Embryonic facial prominence (tissue), 1 donor: ENCODE data around the gene MED15.

ENCODE experiments used
- DNase-seq: peaks from one replicate; pipeline ENCODE4 v3.0.0-alpha.2; 2016; ENCODE audit errors: extremely low spot score

MED15 gene

DNA sequence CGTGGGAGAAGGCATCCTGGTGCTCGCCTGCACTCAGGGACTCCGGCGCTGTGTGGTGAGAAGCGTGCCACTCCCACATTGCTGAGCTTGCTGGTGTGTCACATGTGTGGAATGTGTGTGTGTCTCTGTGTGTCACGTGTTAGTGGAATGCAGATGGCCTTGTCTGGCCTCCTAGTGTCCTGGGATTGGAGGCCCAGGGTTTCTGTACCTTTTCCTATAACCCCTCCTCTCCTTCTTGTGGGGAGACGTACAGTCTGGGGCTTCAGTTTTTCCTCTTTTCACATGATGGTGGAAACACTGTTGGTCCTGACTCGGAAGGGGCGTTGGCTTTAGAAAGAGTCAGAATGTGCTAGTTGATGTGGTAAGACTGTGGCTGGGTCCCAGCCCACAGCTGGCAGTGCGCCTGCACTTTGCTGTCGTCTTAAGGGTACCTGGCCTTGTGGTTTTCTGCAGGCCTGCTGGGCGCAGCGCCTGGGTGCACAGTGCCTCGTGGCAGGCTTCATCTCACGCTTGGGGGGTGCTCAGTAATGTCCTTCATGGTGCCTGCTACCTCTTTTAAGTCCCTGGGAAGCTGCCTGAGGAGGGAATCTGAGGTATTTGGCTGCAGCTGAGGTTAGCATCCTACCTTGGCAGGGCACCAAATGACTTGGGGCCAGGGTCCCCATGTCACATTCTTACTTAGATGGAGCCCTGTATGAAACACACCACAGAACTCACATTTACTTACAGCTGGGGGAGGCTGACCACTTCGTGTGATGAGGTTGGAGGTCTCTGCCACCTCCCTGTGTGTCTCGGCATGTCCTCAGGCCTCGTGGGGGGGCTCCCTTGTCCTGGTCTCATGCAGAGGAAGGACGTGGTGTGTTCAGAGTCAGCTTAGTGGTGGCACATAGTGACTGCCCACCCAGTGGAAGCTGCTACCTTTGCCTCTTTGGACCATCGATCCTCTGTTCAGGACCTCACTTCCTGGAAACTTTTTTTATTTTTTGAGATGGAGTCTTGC lies 61.9 kb downstream of the MED15 start:
- no peak for DNase-seq

DNA sequence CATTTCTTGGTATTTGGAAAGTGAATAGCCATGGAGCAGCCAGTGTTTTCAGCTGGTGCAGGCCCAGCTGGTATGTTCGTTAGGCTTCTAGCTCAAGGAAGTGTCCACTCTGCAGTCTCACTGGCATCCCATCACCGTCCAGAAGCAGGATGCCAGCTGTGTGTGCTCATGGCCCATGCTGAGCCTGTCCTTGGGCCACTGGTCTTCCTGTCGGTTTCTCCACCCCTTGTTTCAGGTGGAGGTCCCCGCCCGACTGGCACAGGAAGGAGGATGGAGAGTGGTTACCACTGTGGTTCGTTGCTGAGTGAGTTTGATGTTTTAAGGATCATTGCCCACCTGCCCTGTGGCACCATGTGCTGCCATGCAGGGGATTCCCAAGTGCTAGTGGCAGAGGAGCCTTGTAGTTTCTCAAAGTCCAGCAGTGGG lies 63.7 kb downstream of the MED15 start:
- no peak for DNase-seq

DNA sequence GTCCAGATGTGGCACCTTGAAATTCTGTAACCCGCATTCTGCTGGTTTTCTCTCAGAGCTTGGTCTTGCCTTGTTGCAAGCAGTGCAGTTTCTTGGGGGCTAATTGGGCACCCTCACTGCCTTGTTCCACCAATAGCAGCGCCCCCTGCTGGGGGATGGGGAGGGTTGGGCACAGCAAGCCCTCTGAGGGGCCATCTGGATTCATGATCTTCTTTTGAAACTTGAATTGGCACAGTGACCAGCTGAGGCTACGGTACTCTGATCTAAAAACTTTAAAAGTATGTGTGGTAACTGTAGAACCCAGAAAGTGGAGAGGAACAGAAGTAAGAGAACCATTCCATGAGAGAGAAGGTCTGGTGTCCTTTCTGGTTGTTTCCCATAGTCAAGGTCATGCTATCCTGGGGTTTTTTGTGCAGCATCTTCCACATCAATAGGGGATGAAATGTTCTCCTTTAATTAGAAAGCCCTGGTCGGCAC lies 64.2 kb downstream of the MED15 start:
- no peak for DNase-seq

DNA sequence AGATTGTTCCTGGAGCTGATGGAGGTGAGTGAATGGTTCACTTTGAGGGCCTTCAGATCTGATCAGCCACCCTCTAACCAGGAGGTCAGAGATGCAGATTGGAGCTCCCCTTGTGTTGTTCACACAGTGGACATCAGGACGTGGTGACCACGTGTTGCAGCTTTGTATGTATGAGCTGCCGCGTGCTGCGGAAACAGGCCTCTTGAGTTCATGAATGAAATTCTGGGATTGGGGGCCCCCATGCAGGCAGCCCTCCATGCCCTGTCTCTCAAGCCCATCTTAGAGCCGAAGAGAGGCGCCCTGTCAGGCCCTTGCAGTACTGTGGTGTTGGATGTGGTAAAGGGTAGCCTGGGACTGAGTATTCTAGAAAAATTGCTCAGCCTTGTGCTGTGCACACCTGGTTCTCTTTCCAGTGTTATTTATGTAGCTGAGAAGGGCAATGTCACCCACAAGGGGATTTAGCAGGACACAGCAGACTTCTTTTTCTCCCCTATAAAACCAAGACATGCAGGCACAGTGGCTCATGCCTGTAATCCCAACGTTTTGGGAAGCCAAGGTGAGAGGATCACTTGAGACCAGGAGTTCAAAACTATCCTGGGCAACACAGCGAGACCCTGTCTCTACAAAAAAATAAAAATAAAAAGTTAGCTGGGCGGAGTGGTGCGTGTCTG lies 64.9 kb downstream of the MED15 start:
- no peak for DNase-seq

DNA sequence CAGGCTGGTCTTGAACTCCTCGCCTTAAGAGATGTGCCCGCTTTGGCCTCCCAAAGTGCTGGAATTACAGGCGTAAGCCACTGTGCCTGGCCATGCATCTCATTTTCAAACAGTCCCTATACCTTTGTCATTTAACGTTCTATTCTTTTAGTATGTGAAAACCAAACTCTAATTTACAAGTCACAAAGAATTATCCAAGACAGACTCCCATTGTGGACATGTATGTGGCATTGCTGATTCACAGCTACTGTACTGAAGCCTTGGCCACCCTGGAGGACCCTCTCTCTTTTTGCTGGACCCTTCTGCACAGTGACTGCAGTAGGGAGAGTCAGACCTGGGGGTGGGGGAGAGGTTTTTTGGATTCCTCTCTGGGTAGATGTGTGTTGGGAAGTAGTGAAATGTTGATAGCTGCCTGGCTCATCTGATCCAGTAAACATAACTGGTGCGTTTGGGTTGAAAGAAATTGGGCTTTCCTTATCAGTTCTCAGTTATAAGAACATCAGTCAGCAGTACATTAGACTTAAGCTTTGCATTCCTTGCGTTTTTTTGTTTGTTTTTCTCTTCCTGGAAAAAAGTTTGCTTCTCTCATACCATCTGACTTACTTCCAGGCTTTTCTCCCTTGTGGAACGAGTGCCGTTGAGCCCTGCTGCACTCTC lies 65.9 kb downstream of the MED15 start:
- DNase-seq: no peak

DNA sequence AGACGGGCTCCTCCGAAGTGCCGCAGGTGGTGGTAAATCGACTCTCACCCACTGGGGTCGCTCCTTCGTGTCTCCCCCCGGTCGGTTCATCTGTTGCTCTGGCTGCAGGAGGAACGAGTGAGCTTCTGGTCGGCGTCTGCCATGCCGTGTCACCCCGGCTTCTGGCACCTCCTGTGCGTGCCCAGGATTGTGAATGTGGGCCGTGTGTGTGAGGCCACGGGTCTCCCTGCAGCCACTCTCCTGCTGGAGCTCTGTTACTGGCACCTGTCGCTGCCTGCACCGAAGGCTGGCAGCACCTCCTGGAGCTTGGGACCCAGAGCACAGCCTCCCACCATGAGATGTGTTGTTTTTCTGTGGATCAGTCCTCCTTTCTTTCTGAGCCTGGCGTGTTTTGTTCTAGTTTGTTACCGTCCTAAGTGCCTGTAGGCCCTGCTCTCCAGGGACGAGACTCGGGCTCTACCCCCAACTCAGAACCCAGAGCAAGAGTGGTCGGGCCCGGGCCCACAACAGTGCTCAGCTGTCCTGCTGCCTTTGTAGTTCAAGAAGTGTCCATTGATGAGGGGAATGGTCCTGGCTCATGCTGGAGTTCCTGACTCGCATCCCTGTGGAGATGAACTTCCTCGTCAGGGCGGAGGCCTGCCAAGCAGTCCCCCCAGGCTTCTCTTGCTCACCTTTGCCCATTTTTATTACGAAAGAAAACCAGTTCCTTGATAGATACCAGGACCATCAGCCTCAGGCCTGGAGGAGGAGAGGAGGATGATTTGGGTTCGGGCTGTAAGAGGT lies 66.6 kb downstream of the MED15 start:
- DNase-seq: no peak

DNA sequence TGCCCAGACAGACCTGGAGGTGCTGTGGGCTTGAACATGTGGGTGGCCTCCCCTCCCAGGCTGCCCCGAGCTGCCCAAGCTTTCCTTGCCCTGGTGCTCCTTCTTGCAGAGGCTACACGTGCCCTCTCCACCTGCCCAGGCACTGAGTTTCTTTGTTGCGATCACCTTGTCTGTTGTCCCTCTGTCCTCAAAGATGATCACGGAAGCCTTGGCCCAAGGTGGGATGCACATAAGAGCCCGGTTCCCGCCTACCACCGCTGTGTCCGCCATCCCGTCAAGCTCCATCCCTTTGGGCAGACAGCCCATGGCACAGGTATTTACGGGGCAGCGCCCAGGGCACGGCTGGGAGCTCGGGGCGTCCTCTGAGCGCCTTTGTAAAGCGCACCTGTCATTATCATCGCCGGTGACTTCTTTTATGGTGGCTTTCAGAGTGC lies 67.5 kb downstream of the MED15 start:
- DNase-seq: no peak

DNA sequence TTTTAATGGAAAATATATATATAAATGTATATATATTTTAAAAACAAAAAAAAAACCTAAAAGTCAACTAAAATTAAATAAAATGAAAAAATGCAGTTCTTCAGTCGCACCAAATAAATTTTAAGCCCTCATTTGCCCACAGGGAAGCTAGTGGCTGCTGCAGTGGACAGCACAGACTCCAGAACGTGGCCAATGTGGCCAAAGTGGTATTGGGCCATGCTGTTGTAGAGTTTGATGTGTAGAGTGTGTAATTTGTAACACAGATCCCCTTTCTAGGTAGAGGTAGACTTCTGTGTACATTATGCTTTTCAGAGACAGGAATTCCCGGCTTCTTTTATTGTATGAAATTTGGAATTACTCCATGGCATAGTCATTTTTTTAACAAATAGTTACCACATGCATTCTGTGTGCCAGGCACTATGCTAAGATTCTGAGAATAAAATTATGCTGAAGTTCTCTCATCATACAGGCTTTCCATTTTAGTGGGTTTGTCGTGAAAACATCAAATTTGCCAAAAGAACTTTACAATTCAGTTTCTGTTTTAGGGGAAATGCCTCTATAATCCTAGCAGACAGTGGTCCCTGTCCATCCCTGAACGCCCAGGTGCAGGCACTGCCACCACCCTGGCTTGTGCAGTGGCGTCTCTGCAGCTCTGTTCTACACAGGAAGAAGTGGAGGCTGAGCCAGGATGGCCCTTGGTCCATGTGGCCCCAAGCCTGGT lies 68.5 kb downstream of the MED15 start:
- no peak for DNase-seq

DNA sequence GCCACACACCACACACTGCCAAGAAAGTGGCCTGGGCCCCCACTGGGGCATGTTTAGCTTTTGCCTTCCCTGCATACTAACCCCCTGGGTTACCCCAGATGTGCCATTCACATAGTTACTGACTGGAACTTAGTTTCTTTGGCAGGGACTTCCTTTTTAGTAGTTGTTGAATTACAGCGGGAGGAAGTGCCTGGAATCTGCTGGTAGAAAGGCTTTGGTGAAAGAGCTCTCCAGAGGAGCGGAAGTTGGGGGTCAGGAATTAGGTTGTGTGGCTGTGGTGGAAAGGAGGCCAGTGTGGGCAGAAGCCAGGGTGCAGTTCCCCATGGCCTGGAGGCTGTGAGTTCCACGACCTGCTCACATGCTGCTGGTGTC lies 69.0 kb downstream of the MED15 start:
- no peak for DNase-seq

DNA sequence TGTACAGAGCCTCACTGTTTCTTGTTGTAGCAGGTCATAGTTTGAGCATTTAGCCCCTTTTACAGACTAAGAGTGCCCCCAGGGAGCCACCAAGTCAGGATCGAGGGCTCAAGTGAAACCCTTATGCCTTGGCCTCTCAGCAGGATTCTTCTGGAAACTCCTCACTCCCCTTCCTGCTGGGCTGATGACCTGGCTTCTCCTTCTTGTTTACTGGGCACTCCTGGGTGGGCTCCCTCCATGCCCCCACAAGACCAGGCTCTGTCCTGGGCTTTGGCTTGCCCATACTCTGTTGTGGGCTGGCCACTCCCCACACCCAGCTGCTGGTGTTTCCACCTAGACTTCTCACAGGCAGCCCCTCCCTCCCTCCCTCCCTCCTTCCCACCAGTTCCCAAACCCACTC lies 69.6 kb downstream of the MED15 start:
- no peak for DNase-seq

DNA sequence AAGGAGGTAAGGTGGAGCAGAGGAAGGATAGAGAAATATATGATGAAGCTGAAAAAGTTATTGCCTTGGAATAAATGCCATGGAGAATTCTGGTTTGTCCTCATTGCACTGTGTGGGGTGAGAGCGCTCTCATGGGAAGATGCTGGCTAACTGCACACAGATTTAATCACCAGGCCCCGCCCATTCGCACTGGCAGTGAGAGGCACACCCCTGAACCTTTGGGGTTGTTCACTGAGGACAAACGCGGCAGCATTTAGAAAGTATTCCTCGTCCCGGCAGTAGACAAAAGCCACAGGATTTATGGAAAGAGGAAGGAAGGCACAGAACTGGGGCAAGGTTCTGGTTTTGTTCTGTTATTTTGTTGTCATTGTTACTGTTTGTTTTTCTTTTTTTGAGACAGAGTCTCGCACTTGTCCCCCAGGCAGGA lies 70.2 kb downstream of the MED15 start:
- DNase-seq: no peak

DNA sequence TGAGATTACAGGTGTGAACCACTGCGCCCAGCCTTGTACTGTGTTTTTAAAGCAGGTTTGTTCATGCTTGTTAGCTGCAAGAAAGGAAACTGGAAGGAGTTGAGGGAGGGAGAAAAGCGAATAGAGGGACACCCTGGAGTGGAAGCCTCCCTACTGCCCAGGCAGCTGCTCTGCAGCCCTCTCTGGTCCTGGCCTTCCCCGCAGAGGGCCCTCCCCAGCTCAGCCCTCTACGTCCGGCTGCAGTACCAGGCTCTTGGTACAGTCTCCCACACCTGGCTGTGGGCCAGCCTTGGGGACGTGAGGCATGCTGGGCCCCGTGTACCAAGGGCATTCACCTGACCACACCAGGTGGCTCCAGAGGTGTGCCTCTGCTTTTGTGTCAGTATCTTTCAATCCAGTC lies 70.8 kb downstream of the MED15 start:
- no peak for DNase-seq

DNA sequence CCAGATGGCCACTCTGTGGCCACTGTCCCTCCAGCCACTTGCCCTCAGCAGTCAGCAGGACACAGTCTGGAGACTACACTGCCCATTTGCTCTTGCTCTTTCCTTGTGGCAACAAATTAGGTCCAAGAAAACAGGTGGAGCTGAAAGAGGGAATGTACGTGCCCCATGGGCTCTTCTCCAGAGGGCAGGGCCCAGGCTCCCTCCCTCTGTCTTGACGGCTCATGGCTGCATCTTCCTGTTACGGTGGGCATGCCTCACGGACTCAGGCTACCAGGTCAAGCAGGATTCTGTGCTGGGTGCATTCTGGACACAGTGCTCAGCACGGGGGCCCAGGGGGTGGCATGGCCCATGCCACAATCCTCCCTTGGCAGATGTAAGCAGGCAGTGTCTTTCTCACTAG lies 71.3 kb downstream of the MED15 start:
- DNase-seq: no peak

DNA sequence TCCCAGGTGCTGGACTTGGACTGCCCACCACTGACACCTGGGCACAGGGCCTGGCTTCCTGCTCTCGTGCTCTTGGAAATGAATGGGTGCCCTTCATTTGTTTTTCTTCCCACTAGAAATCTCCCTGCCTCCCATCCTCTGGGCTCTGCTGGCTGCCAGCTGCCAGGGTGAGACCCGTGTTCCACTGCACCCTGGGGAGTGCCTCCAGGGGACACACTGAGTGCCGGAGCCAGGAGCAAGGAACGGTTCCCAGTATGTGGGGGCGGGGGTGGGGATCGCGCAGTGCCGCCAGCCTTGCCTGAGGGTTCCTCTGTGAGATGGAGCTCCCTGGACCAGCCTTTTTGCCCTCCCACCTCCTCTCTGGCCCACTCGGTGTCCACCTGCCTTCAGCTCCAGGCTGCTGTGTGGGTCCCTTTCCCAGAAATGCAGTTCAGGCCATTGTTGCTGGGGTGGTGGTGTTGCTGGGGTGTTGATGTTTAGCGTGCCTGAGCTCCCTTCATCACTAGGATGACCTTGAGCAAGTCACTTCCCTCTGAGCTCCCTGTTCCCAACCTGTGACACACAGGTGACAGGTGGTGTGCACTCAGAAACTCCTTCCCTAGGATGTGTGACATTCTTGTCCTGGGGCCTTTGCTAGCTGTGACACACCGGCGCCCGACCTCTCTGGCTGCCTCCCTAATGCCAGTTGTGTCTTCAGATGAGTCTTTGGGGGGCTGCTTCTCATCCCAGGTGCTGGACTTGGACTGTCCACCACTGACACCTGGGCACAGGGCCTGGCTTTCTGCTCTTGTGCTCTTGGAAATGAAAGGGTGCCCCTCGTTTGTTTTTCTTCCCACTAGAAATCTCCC lies 72.1 kb downstream of the MED15 start:
- no peak for DNase-seq

DNA sequence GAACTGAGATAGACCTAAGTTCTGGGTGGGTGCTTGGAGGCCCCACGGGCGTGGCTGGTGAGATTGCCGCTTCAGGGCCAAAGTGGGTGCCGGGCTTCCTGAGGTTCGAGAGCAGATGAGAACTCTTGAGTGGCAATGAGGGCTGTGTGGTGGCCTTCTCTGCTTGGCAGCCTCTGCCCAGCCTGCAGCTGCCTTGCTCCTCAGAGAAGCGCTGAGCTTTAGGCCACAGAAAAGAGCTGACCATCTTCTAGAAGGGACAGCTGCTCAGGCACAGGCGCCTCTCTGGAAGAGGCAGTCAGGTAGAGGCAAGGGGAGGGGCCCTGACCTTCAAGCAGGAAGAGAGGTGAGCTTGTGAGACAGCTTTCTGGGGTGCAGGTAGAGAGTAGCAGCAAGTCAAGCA lies 72.8 kb downstream of the MED15 start:
- no peak for DNase-seq

DNA sequence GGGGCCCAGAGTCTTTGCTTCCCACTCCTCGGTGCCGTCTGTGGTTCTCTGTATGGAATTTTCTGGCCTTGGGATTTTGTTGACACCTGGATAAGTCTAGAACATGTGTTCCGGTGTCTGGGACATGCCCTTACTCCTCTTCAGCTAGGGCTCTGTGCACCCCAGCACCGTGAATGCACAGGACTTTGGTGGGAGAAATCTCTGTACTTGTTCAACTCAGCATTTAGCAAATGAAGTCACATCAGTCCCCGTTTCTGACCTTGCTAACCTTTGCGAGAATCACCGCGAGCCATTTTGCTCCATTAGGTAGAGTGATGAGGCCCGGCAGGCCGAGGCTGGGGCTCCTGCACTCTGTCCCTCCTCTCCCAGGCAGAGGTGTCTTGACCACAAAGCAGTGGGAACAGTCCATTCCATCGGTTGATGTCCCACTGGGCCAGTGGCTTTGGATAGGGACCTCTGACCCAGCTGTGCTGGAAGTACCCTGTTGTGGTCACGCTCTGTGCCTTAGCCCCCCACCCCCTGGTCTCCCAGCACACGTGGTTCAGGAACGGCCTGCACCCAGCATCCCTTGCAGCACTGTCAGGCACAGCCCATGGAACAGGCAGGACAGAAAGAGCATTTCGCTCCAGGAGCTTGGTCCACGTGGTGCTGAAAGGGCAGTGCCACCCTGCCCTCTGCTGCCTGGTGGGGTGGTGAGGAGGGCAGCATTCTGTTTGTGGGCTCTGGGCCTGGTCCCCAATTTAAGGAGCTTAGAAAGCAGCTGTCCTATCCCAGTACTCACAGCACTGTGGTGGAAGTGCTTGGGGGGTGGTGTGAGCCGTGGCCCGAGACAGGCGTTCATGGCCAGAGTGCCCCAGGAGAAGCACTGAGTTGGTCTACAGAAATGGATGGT lies 73.4 kb downstream of the MED15 start:
- no peak for DNase-seq

DNA sequence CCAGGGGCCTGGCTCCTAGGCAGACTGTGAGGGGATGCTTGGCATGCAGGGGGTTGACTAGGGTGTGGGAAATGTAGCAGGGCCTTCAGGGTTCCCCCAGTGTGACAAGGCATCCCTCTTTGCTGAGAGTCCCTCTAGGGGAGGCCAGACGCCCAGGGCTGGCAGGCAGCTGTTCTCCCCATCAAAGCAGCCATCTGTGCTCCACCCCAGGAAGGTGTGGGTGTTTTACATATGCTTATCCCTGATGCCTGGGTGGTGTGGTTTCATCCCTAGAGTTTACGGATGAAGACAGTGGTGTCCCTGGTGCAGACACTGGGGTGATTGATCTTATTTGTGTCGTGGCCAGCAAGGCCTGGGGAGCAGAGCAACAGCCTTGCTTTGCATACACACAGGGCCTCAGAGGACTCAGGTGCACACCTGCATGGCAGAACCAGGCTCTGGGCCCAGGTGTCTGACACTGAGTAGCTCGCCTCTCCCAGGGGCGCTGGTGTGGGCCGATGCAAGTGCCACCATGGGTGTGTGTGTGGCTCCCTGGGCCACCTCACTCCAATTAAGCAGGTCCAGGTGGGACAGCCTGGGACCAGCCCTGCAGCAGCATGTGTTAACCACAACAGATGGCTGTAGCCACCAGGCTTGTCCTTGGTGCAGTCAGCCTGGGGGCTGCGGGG lies 74.2 kb downstream of the MED15 start:
- no peak for DNase-seq

DNA sequence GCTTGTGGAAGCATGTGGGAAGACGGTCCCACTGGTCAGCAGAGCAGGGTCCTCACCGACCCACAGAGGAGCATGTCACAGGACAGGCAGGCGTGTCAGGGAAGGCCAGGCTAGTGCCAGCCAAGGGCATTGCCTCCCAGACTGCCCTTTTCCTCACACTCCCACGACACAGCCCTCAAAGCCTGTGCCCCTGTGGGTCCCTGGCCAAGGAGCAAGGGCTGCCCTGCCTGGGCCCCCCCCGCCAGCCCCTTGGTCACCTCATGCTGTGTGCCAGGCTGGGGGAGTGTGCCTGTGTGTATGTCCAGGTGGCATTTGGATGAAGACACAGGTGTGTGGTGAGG lies 74.7 kb downstream of the MED15 start:
- DNase-seq: no peak
